Peyer's patch (tissue), 4 donors: ENCODE measurements around the gene TEAD4. TPM values are rescaled to one million over a fixed set of nuclear protein-coding genes. Genes with fewer than 3 reads are reported as not detected.

ENCODE experiments used
- DNase-seq, 3 donors: peaks; one replicate each; pipeline ENCODE4 v3.0.0-alpha.2; 2017 to 2019
- H3K27ac ChIP-seq, 4 donors: fragments of 200-600 bp; sonication (generic); one replicate each; pipeline ENCODE4 v1.5.1; 2016 to 2019
- H3K27me3 ChIP-seq, 2 donors: fragments of 200-600 bp; sonication (generic); one replicate each; pipeline ENCODE4 v1.5.1; 2019
- H3K36me3 ChIP-seq, 3 donors: fragments of 200-600 bp; sonication (generic); one replicate each; pipeline ENCODE4 v1.5.1; 2016 to 2019
- H3K4me1 ChIP-seq, 4 donors: fragments of 200-600 bp; sonication (generic); one replicate each; pipeline ENCODE4 v1.5.1; 2016 to 2019
- H3K4me3 ChIP-seq, 4 donors: fragments of 200-600 bp; sonication (generic); 1 replicate in 3 of 4; 2 replicates in 1 of 4; pipeline ENCODE4 v1.5.1; 2016 to 2019; ENCODE audit warnings: mild to moderate bottlenecking in 1 of 4
- H3K9me3 ChIP-seq, 4 donors: fragments of 200-600 bp; sonication (generic); one replicate each; pipeline ENCODE4 v1.5.1; 2016 to 2019; ENCODE audit warnings: mild to moderate bottlenecking in 1 of 4
- POLR2A ChIP-seq, 2 donors: fragments of 450-650 bp; IDR thresholded peaks; one replicate each; pipeline ENCODE4 v1.5.1; 2017; ENCODE audit warnings: antibody characterized with exemption in 2 of 2, mild to moderate bottlenecking in 2 of 2, moderate library complexity in 2 of 2
- total RNA-seq, 4 donors: library from RNA; depleted of rRNA; stranded (reverse); fragments of >200 nt; gene quantifications; one replicate each; pipeline ENCODE4 v1.1.0, GENCODE V29; 2016
- TF ChIP-seq, protein P1 (sequence below), 6 experiments: fragments of 450-650 bp in 4 of 6; fragments of 200-600 bp in 2 of 6; sonication (generic) in 1 of 6; IDR thresholded peaks; one replicate each; pipeline ENCODE4 v1.5.1; 2017 to 2019; ENCODE audit warnings: antibody characterized with exemption in 6 of 6, mild to moderate bottlenecking in 3 of 6, moderate library complexity in 1 of 6

TEAD4 gene
- total RNA-seq, 4 donors from 2014 or later, result 4.3 to 6.6 (median 5.1) TPM

DNA sequence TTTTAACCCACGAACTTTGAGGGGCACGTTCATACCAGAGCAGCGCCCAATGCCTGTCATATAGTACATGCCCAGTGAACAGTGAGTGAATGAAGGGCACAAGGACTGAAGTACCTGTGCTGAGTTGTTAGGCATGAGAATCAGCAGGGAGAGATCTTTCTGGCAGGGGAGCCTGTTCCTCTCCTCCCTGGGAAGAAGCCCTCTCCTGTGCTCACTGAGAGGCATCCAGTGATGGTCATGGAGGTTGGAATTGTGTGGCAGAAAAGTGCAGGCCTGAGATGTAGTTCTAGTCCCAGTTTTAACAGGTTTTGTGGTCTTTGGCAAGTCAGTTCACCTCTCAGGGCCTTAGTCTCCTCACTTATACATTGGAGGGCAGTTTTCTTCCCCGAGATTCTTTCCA is 20.6 kb downstream of the TEAD4 start:
- Histone ChIP-seq H3K4me1 (no peaks in the 10 kb centered on the region), H3K4me3 (no peak overlapping the region), H3K27ac (no peak overlapping the region), H3K36me3 (no peaks in the 10 kb centered on the region), H3K27me3 (no peaks in the 10 kb centered on the region), H3K9me3 (no peaks in the 10 kb centered on the region)
- no peak for DNase-seq
- TF ChIP-seq POLR2A (IDR thresholded peaks at IDR 0.05), result no peak
- TF ChIP-seq, protein P1, sequence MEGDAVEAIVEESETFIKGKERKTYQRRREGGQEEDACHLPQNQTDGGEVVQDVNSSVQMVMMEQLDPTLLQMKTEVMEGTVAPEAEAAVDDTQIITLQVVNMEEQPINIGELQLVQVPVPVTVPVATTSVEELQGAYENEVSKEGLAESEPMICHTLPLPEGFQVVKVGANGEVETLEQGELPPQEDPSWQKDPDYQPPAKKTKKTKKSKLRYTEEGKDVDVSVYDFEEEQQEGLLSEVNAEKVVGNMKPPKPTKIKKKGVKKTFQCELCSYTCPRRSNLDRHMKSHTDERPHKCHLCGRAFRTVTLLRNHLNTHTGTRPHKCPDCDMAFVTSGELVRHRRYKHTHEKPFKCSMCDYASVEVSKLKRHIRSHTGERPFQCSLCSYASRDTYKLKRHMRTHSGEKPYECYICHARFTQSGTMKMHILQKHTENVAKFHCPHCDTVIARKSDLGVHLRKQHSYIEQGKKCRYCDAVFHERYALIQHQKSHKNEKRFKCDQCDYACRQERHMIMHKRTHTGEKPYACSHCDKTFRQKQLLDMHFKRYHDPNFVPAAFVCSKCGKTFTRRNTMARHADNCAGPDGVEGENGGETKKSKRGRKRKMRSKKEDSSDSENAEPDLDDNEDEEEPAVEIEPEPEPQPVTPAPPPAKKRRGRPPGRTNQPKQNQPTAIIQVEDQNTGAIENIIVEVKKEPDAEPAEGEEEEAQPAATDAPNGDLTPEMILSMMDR (IDR thresholded peaks at IDR 0.05), result no peak

DNA sequence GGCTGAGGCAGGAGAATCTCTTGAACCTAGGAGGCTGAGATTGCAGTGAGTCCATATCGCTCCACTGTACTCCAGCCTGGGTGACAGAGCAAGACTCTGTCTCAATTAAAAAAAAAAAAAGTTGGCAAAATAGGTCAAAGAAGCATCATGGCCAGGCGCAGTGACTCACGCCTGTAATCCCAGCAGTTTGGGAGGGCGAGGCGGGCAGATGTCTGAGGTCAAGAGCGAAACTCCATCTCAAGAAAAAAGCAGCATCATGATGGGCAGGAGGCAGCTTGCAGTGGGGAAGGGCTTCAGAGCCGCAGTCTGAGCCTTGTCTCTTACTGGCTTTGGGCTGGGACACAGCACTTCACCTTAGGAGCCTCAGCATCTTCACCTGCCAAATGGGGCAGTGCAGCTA is 21.4 kb downstream of the TEAD4 start:
- H3K27ac ChIP-seq, result no peak overlapping the region
- no peaks in the 10 kb centered on the region for H3K36me3 ChIP-seq
- no peaks in the 10 kb centered on the region for H3K4me1 ChIP-seq
- H3K27me3 ChIP-seq, result no peaks in the 10 kb centered on the region
- DNase-seq, result no peak
- no peaks in the 10 kb centered on the region for H3K9me3 ChIP-seq
- no peak overlapping the region for H3K4me3 ChIP-seq
- TF ChIP-seq, protein P1 (IDR thresholded peaks at IDR 0.05), result no peak
- TF ChIP-seq POLR2A (IDR thresholded peaks at IDR 0.05), result no peak

DNA sequence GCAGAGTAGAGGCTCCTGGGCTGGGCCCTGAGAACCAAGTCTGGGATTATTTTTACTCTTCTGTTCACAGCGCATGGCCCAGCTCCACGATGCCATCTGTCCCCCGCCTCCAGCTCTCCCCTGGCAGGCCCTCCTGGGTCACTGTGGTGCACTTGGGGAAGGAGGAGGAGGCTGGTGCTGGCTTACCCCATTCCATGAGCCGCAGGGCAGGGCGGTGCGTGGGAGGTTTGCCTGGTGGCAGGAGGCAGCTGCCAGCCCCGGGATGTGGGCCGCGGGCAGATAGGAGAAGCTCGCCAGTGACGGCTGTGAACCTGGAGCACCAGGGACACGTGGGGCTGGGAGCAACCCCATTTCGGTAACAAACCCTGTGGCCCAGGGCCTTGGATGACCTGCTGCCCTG is 23.2 kb downstream of the TEAD4 start:
- Histone ChIP-seq H3K4me1 (no peaks in the 10 kb centered on the region), H3K4me3 (no peak overlapping the region), H3K36me3 (no peaks in the 10 kb centered on the region), H3K27me3 (no peaks in the 10 kb centered on the region), H3K9me3 (no peaks in the 10 kb centered on the region), H3K27ac (no peak overlapping the region)
- TF ChIP-seq, protein P1 (IDR thresholded peaks at IDR 0.05), result no peak
- no peak for TF ChIP-seq POLR2A (IDR thresholded peaks at IDR 0.05)
- no peak for DNase-seq

DNA sequence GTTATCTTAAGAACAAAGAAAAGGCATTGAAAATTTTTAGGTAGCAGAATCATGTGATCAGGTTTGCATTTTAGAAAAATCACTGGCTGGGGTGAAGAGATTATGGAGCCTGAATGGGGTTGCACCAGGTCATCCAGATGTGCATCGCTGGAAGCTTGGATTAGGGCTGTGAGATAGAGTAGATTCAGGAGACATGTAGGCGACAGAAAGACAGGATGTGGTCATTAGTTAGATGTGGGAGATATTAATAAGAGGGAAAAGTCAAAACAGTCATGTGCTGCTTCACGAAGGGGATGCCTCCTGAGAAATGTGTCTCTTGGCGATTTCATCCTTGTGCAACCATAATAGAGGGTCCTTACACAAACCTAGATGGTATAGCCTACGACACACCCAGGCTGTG is 25.1 kb downstream of the TEAD4 start:
- Histone ChIP-seq H3K9me3 (no peaks in the 10 kb centered on the region), H3K4me1 (no peaks in the 10 kb centered on the region), H3K27me3 (no peaks in the 10 kb centered on the region), H3K36me3 (no peaks in the 10 kb centered on the region), H3K27ac (no peak overlapping the region), H3K4me3 (no peak overlapping the region)
- no peak for DNase-seq
- TF ChIP-seq, protein P1 (IDR thresholded peaks at IDR 0.05), result no peak
- TF ChIP-seq POLR2A (IDR thresholded peaks at IDR 0.05), result no peak

DNA sequence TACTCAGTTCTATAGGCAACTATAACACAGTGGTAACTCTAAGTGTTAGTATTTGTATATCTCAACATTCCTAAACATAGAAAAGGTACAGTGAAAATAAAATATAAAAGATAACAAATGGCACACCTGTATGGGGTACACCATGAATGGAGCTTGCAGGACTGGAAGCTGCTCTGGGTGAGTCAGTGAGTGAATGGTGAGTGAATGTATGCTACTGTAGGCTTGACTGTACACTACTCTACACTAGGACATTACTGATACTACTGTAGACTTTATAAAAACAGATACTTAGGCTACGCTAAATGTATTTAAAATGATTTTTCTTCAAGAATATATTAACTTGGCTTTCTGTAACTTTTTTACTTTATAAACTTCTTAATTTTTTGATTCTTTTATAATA is 25.5 kb downstream of the TEAD4 start:
- no peaks in the 10 kb centered on the region for H3K9me3 ChIP-seq
- no peaks in the 10 kb centered on the region for H3K4me1 ChIP-seq
- no peak for DNase-seq
- H3K4me3 ChIP-seq, result no peak overlapping the region
- H3K27ac ChIP-seq, result no peak overlapping the region
- TF ChIP-seq POLR2A (IDR thresholded peaks at IDR 0.05), result no peak
- TF ChIP-seq, protein P1 (IDR thresholded peaks at IDR 0.05), result no peak
- H3K36me3 ChIP-seq, result no peaks in the 10 kb centered on the region
- H3K27me3 ChIP-seq, result no peaks in the 10 kb centered on the region

DNA sequence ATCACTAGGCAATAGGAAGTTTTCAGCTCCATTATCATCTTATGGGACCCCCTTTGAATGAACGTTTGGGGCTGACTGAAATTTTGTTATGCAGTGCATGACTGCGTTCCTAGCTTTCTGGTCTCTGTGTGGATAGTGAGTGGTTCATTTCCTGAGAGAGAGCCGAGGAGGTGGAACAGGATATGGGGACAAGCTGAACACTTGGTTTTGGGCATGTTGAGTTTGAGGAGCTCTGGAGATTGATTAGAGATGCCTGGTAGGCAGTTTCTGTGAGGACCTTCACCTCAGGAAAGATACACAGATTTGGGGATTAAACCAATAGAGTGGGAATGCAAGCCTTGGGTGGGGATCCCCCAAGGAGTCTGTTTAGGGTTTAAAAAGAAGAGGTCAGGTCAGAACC is 27.7 kb downstream of the TEAD4 start:
- Histone ChIP-seq H3K27me3 (no peaks in the 10 kb centered on the region), H3K4me3 (no peak overlapping the region), H3K27ac (no peak overlapping the region), H3K9me3 (no peaks in the 10 kb centered on the region), H3K4me1 (no peaks in the 10 kb centered on the region), H3K36me3 (no peaks in the 10 kb centered on the region)
- DNase-seq, result no peak
- no peak for TF ChIP-seq POLR2A (IDR thresholded peaks at IDR 0.05)
- TF ChIP-seq, protein P1 (IDR thresholded peaks at IDR 0.05), result no peak
